Esophagus muscularis mucosa (tissue), 4 donors: ENCODE results near the gene DLGAP4. TPM values are rescaled to one million over a fixed set of nuclear protein-coding genes. Genes with fewer than 3 reads are reported as not detected.

ENCODE experiments used
- DNase-seq: peaks from one replicate; pipeline ENCODE4 v3.0.0-alpha.2; 2017; ENCODE audit errors: extremely low spot score
- H3K27ac ChIP-seq, 4 donors: fragments of 200-600 bp; sonication (generic); replicated peaks in 1 of 4; 1 replicate in 3 of 4; 2 replicates in 1 of 4; pipeline ENCODE4 v1.5.1; 2016 to 2019; ENCODE audit warnings: mild to moderate bottlenecking in 1 of 4
- H3K27me3 ChIP-seq, 4 donors: fragments of 200-600 bp; sonication (generic); one replicate each; pipeline versions ENCODE4 v1.5.1 to v1.6.0; 2016 to 2019
- H3K36me3 ChIP-seq, 4 donors: fragments of 200-600 bp; sonication (generic); one replicate each; pipeline ENCODE4 v1.5.1; 2016 to 2019
- H3K4me1 ChIP-seq, 4 donors: fragments of 200-600 bp; sonication (generic); one replicate each; pipeline ENCODE4 v1.5.1; 2016 to 2019
- H3K4me3 ChIP-seq, 4 donors: fragments of 200-600 bp; sonication (generic); 1 replicate in 2 of 4; 2 replicates in 2 of 4; pipeline ENCODE4 v1.5.1; 2016 to 2019; ENCODE audit warnings: mild to moderate bottlenecking in 4 of 4, moderate library complexity in 1 of 4
- H3K9me3 ChIP-seq, 4 donors: fragments of 200-600 bp; sonication (generic); 1 replicate in 3 of 4; 2 replicates in 1 of 4; pipeline ENCODE4 v1.5.1; 2016 to 2019
- CTCF ChIP-seq, 3 experiments: fragments of 200-600 bp in 2 of 3; fragments of 450-650 bp in 1 of 3; sonication (generic) in 2 of 3; IDR thresholded peaks; one replicate each; pipeline ENCODE4 v1.5.1; 2017 to 2019; ENCODE audit warnings: antibody characterized with exemption in 3 of 3, mild to moderate bottlenecking in 2 of 3, moderate library complexity in 1 of 3
- EP300 ChIP-seq: sonication (generic); formaldehyde crosslinking; IDR thresholded peaks from one replicate; pipeline ENCODE4 v1.6.1; 2017; ENCODE audit warnings: antibody characterized with exemption
- POLR2A ChIP-seq: fragments of 450-650 bp; IDR thresholded peaks from one replicate; pipeline ENCODE4 v1.6.1; 2017; ENCODE audit warnings: antibody characterized with exemption, moderate library complexity, mild to moderate bottlenecking, low read depth
- POLR2AphosphoS5 ChIP-seq, 2 donors: sonication (generic); formaldehyde crosslinking; IDR thresholded peaks; one replicate each; pipeline ENCODE4 v1.6.1; 2017; ENCODE audit warnings: antibody characterized with exemption in 2 of 2
- WGBS: methylation state at CpG from one replicate; pipeline ENCODE4 v1.1.5; 2018; 5-methylcytosine and 5-hydroxymethylcytosine counted together
- intact Hi-C: fragments of 100-400 bp; cut with DNase I; formaldehyde crosslinking; loops from one replicate; pipeline ENCODE4 v1.15.1; 2023
- total RNA-seq, 4 donors: library from RNA; depleted of rRNA; stranded (reverse); fragments of >200 nt; gene quantifications; one replicate each; pipeline versions ENCODE4 v1.1.0 to v1.2.1, GENCODE V29; 2016

Gene DLGAP4
- total RNA-seq, 4 donors from 2014 or later: 43.6 to 90.0 (median 48.8) TPM

- no peak overlapping the region for H3K4me3 ChIP-seq
- peak overlapping the region; percentile 36 to 69 (median 61) for H3K27ac ChIP-seq
- no peaks in the 10 kb centered on the region for H3K9me3 ChIP-seq
- intact Hi-C loops: no loop called here
- TF ChIP-seq CTCF (IDR thresholded peaks at IDR 0.05) (no peak), EP300 (no peak), POLR2AphosphoS5 (IDR thresholded peaks at IDR 0.05) (no peak), POLR2A (no peak)
- H3K27me3 ChIP-seq: no peaks in the 10 kb centered on the region
- DNase-seq: no peak
- 72% methylated on average over 4 of the region's 5 CpGs for WGBS
- H3K4me1 ChIP-seq: peaks cover 89 to 100% (median 100%) of the 10 kb centered on the region in 4 donors
- H3K36me3 ChIP-seq: peaks cover 0 to 1% (median 0%) of the 10 kb centered on the region in 4 donors
Measured at GRCh38 chr20:36483209-36483918, 177.2 kb downstream of the DLGAP4 start.

GRCh38 chr20:36483919-36484808 lies 178.0 kb downstream of the DLGAP4 start:
- Histone ChIP-seq H3K9me3 (no peaks in the 10 kb centered on the region), H3K27me3 (no peaks in the 10 kb centered on the region), H3K27ac (peak overlapping the region; percentile 36 to 69 (median 61)), H3K4me1 (peaks cover 84 to 100% (median 100%) of the 10 kb centered on the region in 4 donors), H3K36me3 (no peaks in the 10 kb centered on the region), H3K4me3 (no peak overlapping the region)
- 54% methylated on average over 6 of the region's 8 CpGs for WGBS
- intact Hi-C loops: no loop called here
- no peak for DNase-seq
- no peak for TF ChIP-seq EP300
- TF ChIP-seq CTCF (IDR thresholded peaks at IDR 0.05): no peak
- TF ChIP-seq POLR2A: no peak
- no peak for TF ChIP-seq POLR2AphosphoS5 (IDR thresholded peaks at IDR 0.05)

DNA sequence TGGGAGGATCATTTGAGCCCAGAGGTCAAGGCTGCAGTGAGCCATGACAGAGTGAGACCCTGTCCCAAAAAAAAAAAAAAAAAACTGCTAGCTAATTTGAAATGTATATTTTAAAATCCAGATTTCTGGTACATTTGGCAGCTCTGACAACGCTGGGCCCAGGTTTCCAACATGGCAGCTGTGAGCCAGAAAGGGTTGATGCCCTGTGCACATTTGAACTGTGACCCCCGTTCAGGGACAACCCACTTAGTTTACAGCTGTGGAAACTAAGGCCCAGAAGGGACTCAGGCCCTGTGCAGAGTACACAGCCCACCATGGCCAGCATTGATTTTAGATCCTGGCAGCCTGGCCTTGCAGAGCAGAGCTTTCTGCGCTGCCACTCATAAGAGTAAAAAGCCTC lies 179.1 kb downstream of the DLGAP4 start:
- WGBS: 97% methylated on average over 3 of the region's 3 CpGs
- no peak overlapping the region for H3K4me3 ChIP-seq
- H3K27me3 ChIP-seq: no peaks in the 10 kb centered on the region
- H3K4me1 ChIP-seq: peaks cover 77 to 100% (median 100%) of the 10 kb centered on the region in 4 donors
- no peaks in the 10 kb centered on the region for H3K9me3 ChIP-seq
- H3K27ac ChIP-seq: peak overlapping the region in 1 of 4 donors; percentile 49
- no peak for DNase-seq
- TF ChIP-seq EP300 (no peak), POLR2A (no peak), CTCF (IDR thresholded peaks at IDR 0.05) (no peak), POLR2AphosphoS5 (IDR thresholded peaks at IDR 0.05) (no peak)
- no peaks in the 10 kb centered on the region for H3K36me3 ChIP-seq
- intact Hi-C loops: no loop called here

- peak overlapping the region in 2 of 4 donors; percentile 12 to 49 for H3K27ac ChIP-seq
- H3K4me3 ChIP-seq: no peak overlapping the region
- WGBS: 92% methylated on average over 1 of the region's 1 CpG
- no peaks in the 10 kb centered on the region for H3K27me3 ChIP-seq
- TF ChIP-seq POLR2AphosphoS5 (IDR thresholded peaks at IDR 0.05): no peak
- no peak for TF ChIP-seq POLR2A
- no peak for TF ChIP-seq EP300
- no peak for TF ChIP-seq CTCF (IDR thresholded peaks at IDR 0.05)
- H3K4me1 ChIP-seq: peaks cover 71 to 100% (median 99%) of the 10 kb centered on the region in 4 donors
- H3K36me3 ChIP-seq: no peaks in the 10 kb centered on the region
- no peaks in the 10 kb centered on the region for H3K9me3 ChIP-seq
- no peak for DNase-seq
- intact Hi-C loops: no loop called here
Measured at GRCh38 chr20:36487069-36487468, 180.9 kb downstream of the DLGAP4 start.
